ENCODE data around the gene IGSF3.

IGSF3 gene

DNA sequence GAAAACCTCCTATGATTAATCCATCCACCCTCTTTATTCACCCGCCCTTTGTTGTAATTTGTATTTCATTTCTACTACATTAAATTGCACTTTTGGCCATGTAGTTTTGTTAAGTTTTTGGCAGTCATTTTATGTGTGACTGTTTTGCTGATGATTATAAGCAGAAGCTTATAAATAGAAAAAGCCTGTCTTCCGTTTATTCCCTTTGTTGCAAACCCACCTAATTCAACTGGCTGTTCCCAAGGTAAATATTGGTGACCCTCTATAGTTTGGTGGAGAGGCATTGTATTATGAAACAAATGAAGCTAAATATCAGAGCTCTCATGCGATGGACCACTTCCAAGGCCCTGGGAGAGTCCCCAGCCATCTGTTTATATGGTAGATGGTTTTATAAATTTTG, 36.7 kb upstream of the IGSF3 start:
- Histone ChIP-seq H3K9me3 (ENCODE audit: low read length) (no peaks in the 10 kb centered on the region), H3K27me3 (ENCODE audit: control insufficient read depth in 1 of 2, insufficient read depth in 2 of 2, low read length in 2 of 2) (no peaks in the 10 kb centered on the region), H3K27ac (ENCODE audit: low read depth, low read length) (no peak overlapping the region), H3K36me3 (ENCODE audit: insufficient read depth, low read length) (no peaks in the 10 kb centered on the region), H3K4me3 (ENCODE audit: low read depth in 1 of 2, low read length in 2 of 2) (no peak overlapping the region), H3K9ac (ENCODE audit: low read length) (no peak overlapping the region), H3K4me1 (ENCODE audit: insufficient read depth, low read length) (peaks cover 19% of the 10 kb centered on the region)

DNA sequence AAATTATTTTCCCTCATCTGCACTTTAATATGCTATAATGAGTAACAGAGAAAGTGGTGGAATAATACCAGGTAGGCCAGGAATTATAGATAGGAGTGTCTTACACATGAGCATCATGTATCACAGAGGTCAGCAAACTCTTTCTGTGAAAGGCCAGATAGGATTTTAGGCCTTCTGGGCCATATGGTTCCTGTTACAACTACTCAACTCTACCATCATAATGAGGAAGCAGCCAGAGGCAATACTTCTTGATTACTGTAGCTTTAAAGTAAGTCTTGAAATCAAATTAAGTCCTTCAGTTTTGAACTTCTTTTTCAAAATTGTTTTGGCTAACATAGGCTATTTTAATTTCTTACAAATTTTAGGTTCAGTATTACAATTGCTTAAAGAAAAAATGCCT, 32.1 kb upstream of the IGSF3 start:
- Histone ChIP-seq H3K9ac (ENCODE audit: low read length) (no peak overlapping the region), H3K4me1 (ENCODE audit: insufficient read depth, low read length) (peaks cover 15% of the 10 kb centered on the region), H3K36me3 (ENCODE audit: insufficient read depth, low read length) (no peaks in the 10 kb centered on the region), H3K9me3 (ENCODE audit: low read length) (no peaks in the 10 kb centered on the region), H3K27ac (ENCODE audit: low read depth, low read length) (no peak overlapping the region), H3K27me3 (ENCODE audit: control insufficient read depth in 1 of 2, insufficient read depth in 2 of 2, low read length in 2 of 2) (no peaks in the 10 kb centered on the region), H3K4me3 (ENCODE audit: low read depth in 1 of 2, low read length in 2 of 2) (no peak overlapping the region)

DNA sequence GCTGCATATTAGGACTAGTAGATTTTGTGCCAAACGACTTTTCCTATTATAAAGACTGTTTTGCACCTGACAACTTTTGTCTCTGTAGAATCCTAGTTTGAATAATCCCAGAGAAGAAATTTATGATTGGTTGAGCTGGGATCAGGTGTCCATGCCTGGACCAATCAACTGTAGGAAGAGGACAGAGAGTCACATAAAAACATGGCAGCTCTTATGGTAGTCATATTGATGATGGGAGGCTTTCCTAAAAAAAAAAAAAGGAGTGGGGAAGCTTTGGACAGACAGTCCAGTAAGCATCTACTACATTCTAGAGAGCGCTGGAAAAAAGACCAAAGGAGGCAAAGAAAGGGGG, 30.7 kb upstream of the IGSF3 start:
- Histone ChIP-seq H3K4me1 (ENCODE audit: insufficient read depth, low read length) (peaks cover under 1% of the 10 kb centered on the region), H3K9ac (ENCODE audit: low read length) (no peak overlapping the region), H3K27ac (ENCODE audit: low read depth, low read length) (no peak overlapping the region), H3K9me3 (ENCODE audit: low read length) (no peaks in the 10 kb centered on the region), H3K27me3 (ENCODE audit: control insufficient read depth in 1 of 2, insufficient read depth in 2 of 2, low read length in 2 of 2) (no peaks in the 10 kb centered on the region), H3K4me3 (ENCODE audit: low read depth in 1 of 2, low read length in 2 of 2) (no peak overlapping the region), H3K36me3 (ENCODE audit: insufficient read depth, low read length) (no peaks in the 10 kb centered on the region)

DNA sequence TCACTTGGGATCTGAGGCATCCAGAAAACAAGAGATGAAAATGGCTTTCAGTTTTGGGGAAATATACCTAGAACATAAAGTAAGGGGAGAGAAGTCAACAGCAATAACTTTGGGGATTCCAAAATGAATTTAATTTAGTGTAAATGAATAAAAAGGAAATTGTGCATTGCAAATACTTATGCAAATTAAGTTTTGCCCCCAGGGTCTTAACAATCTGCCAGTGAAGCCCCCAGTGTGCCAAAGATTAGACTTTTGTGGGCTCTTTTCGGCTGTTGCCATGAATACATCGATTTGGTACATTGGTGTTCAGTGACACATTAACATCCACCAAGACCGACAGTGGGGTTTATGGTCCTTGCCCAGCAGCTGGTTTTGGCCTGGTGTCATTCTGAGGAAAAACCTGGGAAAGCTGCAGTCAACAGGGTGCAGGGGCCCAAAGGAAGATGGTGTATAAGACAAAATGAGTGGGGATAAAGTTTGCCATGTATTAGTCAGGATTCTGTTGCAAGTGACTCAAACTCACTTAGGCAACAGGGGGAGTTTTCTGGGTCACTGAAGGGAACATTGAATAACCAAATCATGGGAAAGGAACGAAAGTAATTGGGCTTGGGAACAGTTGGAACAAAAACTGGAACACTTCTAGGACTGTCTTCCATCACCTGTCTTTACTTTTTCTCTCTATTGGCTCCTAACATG, 30.2 kb upstream of the IGSF3 start:
- Histone ChIP-seq H3K27ac (ENCODE audit: low read depth, low read length) (no peak overlapping the region), H3K9me3 (ENCODE audit: low read length) (no peaks in the 10 kb centered on the region), H3K9ac (ENCODE audit: low read length) (no peak overlapping the region), H3K4me3 (ENCODE audit: low read depth in 1 of 2, low read length in 2 of 2) (no peak overlapping the region), H3K27me3 (ENCODE audit: control insufficient read depth in 1 of 2, insufficient read depth in 2 of 2, low read length in 2 of 2) (no peaks in the 10 kb centered on the region), H3K36me3 (ENCODE audit: insufficient read depth, low read length) (no peaks in the 10 kb centered on the region), H3K4me1 (ENCODE audit: insufficient read depth, low read length) (peaks cover 2% of the 10 kb centered on the region)

DNA sequence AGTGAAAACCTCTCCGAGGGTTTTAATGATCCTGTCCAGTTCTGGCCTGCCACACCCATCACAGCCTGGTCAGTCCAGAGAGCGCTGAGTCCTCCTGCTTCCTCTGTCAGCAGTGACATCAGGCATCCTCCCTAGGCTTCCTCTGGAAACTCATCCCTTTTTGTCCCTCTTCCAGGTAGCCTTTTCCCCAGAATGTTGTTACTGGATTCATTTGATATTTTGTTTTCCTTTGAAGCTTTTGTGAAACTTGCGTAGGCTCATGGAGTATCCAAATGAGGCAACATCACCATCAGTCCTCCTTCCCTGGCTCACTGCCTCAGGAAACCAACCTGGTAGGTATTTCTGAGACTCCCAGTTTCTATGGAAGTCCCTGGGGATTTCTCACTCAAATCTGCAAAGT, 27.0 kb upstream of the IGSF3 start:
- no peaks in the 10 kb centered on the region for H3K27me3 ChIP-seq (ENCODE audit: control insufficient read depth in 1 of 2, insufficient read depth in 2 of 2, low read length in 2 of 2)
- peaks cover 27% of the 10 kb centered on the region for H3K4me1 ChIP-seq (ENCODE audit: insufficient read depth, low read length)
- no peaks in the 10 kb centered on the region for H3K9me3 ChIP-seq (ENCODE audit: low read length)
- H3K9ac ChIP-seq (ENCODE audit: low read length): no peak overlapping the region
- H3K27ac ChIP-seq (ENCODE audit: low read depth, low read length): no peak overlapping the region
- no peaks in the 10 kb centered on the region for H3K36me3 ChIP-seq (ENCODE audit: insufficient read depth, low read length)
- H3K4me3 ChIP-seq (ENCODE audit: low read depth in 1 of 2, low read length in 2 of 2): no peak overlapping the region

DNA sequence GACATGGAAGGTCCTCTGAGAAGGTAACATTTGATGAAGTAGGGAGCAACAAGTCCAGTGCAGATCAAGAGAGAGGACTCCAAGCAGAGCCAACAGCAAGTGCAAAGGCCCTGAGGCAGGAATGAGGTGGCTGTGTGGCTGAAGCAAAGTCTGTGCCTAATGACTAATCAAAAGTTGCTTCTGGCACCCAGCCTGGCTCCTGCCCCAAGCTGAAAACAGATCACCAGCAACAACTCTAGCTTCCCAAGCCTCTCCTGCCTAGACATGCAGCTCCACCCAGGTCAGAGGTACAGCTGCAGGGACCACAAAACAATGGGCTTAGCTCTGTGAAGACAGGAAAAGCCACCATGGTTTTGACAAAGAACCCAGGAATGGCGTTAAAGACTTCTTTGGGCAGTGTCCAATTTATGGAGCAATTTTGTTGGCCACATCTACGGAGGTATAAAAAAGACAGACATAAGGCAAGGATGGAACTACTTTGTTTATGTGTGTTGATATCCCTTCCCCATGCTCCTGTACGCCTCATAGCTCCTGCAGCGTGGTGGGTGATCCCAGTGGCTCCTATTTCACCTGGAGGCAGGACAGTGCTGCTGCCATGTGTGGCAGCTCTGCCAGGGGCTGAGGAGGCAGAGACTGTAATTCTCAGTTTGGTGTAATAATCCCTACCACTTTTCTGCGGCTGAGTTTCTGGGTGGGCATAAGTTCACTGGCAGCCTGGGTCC, 26.4 kb upstream of the IGSF3 start:
- Histone ChIP-seq H3K4me1 (ENCODE audit: insufficient read depth, low read length) (peaks cover 27% of the 10 kb centered on the region), H3K9me3 (ENCODE audit: low read length) (no peaks in the 10 kb centered on the region), H3K27me3 (ENCODE audit: control insufficient read depth in 1 of 2, insufficient read depth in 2 of 2, low read length in 2 of 2) (no peaks in the 10 kb centered on the region), H3K9ac (ENCODE audit: low read length) (no peak overlapping the region), H3K27ac (ENCODE audit: low read depth, low read length) (no peak overlapping the region), H3K4me3 (ENCODE audit: low read depth in 1 of 2, low read length in 2 of 2) (no peak overlapping the region), H3K36me3 (ENCODE audit: insufficient read depth, low read length) (no peaks in the 10 kb centered on the region)

DNA sequence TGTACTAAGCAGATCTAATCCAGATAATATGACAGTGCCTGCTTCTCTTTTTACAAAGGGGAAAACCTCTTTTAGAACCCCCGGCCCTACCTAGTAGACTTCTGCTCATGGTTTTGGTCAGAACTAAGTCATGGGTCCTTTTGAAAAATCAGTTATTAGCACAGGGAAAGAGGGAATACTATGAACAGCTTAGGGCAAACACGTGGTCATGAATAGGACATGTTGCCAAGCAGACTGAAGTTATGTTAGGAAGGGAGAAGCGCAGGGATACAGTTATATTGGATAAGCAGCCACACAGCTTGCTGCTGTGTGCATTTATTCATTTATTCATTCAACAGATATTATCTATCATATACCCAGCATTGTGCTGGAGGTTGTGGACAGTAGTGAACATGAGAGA, 25.3 kb upstream of the IGSF3 start:
- H3K36me3 ChIP-seq (ENCODE audit: insufficient read depth, low read length): no peaks in the 10 kb centered on the region
- no peak overlapping the region for H3K4me3 ChIP-seq (ENCODE audit: low read depth in 1 of 2, low read length in 2 of 2)
- no peaks in the 10 kb centered on the region for H3K27me3 ChIP-seq (ENCODE audit: control insufficient read depth in 1 of 2, insufficient read depth in 2 of 2, low read length in 2 of 2)
- H3K27ac ChIP-seq (ENCODE audit: low read depth, low read length): no peak overlapping the region
- peaks cover 27% of the 10 kb centered on the region for H3K4me1 ChIP-seq (ENCODE audit: insufficient read depth, low read length)
- no peaks in the 10 kb centered on the region for H3K9me3 ChIP-seq (ENCODE audit: low read length)
- H3K9ac ChIP-seq (ENCODE audit: low read length): no peak overlapping the region

DNA sequence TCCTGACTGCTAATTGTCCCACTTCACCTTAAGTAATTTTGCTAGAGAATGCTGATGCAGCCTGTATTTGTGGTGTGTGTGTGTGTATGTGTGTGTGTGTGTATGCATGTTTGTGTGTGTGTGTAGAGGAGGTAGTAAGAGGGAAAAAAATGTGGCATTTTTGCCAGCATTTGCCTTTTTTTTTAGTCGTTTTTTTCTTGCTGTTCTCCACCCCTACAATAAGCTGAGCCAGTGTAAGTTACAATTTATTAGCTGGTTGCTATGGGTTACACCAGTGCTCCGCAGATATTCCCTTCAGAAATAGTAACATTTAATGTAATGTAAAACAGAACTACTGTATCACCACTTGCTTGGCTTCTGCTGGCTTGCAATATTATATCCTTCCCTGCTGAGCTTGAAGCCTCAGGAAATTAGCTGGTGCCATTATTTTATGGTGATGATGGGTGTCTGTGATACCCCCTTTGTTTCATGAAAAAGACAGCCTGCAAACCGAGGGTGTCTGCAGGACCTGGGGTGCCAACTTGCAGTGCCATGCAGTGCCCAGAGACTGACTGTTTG, 23.4 kb upstream of the IGSF3 start:
- H3K27ac ChIP-seq (ENCODE audit: low read depth, low read length): no peak overlapping the region
- H3K36me3 ChIP-seq (ENCODE audit: insufficient read depth, low read length): no peaks in the 10 kb centered on the region
- H3K9me3 ChIP-seq (ENCODE audit: low read length): no peaks in the 10 kb centered on the region
- no peaks in the 10 kb centered on the region for H3K27me3 ChIP-seq (ENCODE audit: control insufficient read depth in 1 of 2, insufficient read depth in 2 of 2, low read length in 2 of 2)
- H3K4me3 ChIP-seq (ENCODE audit: low read depth in 1 of 2, low read length in 2 of 2): no peak overlapping the region
- H3K4me1 ChIP-seq (ENCODE audit: insufficient read depth, low read length): peaks cover 27% of the 10 kb centered on the region
- no peak overlapping the region for H3K9ac ChIP-seq (ENCODE audit: low read length)

DNA sequence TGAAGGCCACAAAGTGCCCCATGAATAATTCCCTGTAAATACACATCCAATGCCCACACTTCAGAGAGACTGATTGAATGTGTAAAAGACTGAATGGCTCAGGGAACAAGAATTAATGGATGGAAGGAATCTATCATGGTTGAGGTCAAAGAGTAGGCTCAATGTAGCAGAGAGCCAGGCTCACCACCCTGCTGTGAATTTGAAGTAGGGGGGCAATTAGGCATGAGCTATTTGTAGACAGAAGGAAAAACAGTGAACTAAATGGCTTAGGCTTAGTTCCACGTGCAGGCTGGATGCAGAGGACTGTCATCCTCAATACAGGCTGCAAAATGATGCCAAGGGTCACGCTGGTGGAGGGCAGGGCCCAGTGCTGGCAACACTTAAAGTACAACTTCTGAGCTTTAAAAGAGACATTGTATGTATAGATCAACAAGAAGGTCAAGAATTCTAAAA, 22.9 kb upstream of the IGSF3 start:
- H3K4me3 ChIP-seq (ENCODE audit: low read depth in 1 of 2, low read length in 2 of 2): no peak overlapping the region
- no peaks in the 10 kb centered on the region for H3K36me3 ChIP-seq (ENCODE audit: insufficient read depth, low read length)
- H3K27ac ChIP-seq (ENCODE audit: low read depth, low read length): no peak overlapping the region
- peaks cover 27% of the 10 kb centered on the region for H3K4me1 ChIP-seq (ENCODE audit: insufficient read depth, low read length)
- no peaks in the 10 kb centered on the region for H3K9me3 ChIP-seq (ENCODE audit: low read length)
- H3K9ac ChIP-seq (ENCODE audit: low read length): no peak overlapping the region
- no peaks in the 10 kb centered on the region for H3K27me3 ChIP-seq (ENCODE audit: control insufficient read depth in 1 of 2, insufficient read depth in 2 of 2, low read length in 2 of 2)

DNA sequence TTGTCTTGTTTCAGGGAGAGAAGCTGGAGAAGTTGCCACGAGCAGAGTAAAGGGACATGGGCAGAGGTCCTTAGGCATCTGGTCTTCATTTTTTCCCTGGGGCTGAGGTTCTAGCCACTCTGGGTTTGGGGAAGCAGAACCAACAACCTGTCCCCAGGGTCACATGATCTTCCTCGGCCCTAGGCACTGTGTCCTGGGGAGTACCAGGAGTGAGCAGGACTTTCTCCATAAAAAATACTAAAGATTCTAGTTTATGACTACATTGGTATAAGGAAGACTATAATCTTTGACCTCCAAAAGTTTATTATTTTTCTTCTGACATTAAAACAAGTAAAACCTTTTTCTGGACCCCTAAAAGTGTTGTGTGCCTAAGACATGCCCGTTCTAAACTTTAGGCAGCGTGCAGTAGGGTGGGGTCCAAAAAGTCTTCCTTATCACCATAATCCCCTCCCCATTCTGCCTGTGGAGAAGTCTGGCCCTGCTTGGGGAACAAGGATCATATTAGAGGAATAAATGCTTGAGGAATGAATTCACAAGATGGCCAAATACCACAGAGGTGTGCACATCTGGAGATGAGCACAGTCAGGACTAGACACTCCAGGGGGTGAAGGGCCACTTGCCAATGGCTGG, 19.3 kb upstream of the IGSF3 start:
- peaks cover 18% of the 10 kb centered on the region for H3K4me1 ChIP-seq (ENCODE audit: insufficient read depth, low read length)
- H3K9me3 ChIP-seq (ENCODE audit: low read length): no peaks in the 10 kb centered on the region
- H3K9ac ChIP-seq (ENCODE audit: low read length): no peak overlapping the region
- H3K4me3 ChIP-seq (ENCODE audit: low read depth in 1 of 2, low read length in 2 of 2): no peak overlapping the region
- no peaks in the 10 kb centered on the region for H3K36me3 ChIP-seq (ENCODE audit: insufficient read depth, low read length)
- no peak overlapping the region for H3K27ac ChIP-seq (ENCODE audit: low read depth, low read length)
- H3K27me3 ChIP-seq (ENCODE audit: control insufficient read depth in 1 of 2, insufficient read depth in 2 of 2, low read length in 2 of 2): no peaks in the 10 kb centered on the region

DNA sequence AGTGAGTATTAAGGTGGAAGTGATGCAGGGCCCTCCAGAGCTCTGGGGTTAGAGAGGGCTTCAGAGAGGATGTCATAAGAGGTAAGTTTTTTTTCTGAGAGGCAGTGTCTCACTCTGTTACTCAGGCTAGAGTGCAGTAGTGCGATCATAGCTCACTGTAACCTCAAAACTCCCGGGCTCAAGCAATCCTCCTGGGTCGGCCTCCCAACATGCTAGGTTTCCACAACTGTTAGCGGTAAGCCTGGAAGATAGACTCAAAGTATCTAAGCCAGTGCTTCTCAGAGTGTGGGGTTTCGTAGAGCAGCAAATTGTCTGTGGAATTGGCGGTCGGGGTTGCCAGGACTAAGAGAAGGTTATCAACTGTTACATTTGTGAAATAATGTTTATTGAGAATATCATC, 18.6 kb upstream of the IGSF3 start:
- H3K4me1 ChIP-seq (ENCODE audit: insufficient read depth, low read length): peaks cover 12% of the 10 kb centered on the region
- no peak overlapping the region for H3K4me3 ChIP-seq (ENCODE audit: low read depth in 1 of 2, low read length in 2 of 2)
- H3K27me3 ChIP-seq (ENCODE audit: control insufficient read depth in 1 of 2, insufficient read depth in 2 of 2, low read length in 2 of 2): no peaks in the 10 kb centered on the region
- H3K27ac ChIP-seq (ENCODE audit: low read depth, low read length): no peak overlapping the region
- H3K9ac ChIP-seq (ENCODE audit: low read length): no peak overlapping the region
- no peaks in the 10 kb centered on the region for H3K36me3 ChIP-seq (ENCODE audit: insufficient read depth, low read length)
- H3K9me3 ChIP-seq (ENCODE audit: low read length): no peaks in the 10 kb centered on the region
